ENCODE measurements around the gene UBE2I.
"Not testable (repeated sequence)": the region's sequence is repeated elsewhere in the genome, so short reads cannot be mapped to it uniquely, and the experiment has no call there.

UBE2I gene

DNA sequence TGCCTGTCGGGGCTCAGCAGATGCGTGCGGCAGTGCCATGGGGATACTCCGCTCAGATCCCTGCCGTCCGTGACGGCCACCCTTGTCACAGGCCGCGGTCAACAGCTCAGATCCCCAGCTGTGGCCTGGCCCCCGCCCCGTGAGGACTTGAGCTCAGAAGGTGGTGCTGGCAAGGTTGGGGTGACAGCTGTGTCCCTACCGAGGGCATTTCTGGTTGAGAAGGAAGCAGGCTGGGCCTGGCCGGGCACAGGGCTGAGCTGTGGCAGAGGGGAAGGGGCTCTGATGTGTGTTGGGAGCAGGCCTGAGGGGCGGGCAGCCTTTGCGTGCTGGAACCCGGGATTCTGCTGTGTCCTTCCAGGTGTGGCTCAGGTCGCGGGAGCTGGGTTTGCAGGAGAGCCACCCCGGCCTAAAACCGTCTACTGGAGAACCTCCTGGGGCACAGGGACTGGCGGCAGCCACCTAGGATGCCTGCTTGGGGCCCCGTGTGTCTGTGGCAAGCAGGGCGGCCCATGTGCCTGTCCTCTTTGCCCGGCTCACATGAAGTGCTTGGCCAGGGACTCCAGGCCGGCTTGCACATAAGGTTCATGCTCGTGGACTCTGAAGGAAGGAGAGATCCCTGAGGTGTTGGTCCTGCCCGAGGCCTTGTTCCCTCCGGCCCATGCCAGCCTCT is 5.1 kb downstream of the UBE2I start:
- no peak for DNase-seq

DNA sequence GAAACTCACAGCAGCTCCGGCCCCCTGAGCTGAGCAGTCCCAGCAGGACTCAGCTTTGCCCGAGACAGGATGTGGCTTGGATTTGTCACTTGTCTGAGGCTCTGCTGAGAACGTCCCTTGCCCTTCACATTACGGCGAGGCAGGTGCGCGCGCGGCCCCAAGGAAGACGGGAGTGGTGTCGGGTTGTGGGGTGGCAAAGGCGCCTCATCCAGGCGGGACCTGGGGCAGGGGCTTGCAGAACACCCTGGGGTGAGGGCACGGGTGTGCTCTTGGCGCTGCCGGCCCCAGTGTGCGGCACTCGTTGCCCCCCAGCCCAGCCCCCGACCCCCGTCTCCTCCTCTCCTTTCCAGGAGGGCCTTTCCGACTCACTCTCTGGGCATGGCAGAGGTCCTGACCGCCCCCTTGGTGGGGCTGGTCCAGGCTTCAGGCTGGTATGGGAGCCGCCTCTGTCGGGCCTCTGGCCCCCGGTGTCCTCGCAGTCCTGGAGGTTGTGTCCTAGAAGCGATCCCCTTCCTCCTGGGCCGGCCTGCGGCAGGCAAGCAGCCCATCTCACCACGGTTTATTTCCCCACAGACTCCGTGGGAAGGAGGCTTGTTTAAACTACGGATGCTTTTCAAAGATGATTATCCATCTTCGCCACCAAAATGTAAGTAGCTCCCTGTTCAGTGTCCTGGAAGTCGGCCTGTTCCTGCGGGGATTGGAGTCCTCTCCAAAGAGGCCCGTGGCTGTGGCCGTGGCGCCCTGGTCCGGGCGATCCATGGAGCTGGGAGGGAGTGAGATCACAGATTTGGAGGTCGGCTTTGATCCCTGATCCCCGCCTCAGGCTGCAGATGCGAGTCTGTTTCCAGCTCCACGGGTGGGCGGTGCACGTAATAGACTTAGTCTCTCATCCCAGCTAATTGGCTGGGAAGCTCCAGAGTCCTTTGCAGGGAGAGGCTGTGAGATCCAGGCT is 5.9 kb downstream of the UBE2I start:
- DNase-seq, result no peak

DNA sequence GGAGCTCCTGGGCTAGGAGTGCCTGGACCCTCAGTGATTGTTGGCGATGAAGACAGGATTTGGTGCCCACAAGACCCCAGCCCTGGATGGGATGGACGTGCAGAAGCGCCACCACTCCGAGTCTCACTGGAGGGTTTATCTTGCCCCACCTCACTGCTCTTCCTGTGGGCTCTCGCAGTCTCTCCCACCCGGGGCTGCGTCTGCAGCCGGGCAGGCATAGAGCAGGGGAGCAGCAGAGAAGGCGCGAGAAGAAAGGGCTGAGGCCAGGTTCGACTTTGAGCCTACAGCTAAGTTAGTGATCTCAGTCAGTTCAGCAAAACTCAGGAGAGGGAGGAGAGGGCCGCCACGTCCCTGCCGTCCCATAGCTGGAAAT is 6.6 kb downstream of the UBE2I start:
- DNase-seq, result no peak

DNA sequence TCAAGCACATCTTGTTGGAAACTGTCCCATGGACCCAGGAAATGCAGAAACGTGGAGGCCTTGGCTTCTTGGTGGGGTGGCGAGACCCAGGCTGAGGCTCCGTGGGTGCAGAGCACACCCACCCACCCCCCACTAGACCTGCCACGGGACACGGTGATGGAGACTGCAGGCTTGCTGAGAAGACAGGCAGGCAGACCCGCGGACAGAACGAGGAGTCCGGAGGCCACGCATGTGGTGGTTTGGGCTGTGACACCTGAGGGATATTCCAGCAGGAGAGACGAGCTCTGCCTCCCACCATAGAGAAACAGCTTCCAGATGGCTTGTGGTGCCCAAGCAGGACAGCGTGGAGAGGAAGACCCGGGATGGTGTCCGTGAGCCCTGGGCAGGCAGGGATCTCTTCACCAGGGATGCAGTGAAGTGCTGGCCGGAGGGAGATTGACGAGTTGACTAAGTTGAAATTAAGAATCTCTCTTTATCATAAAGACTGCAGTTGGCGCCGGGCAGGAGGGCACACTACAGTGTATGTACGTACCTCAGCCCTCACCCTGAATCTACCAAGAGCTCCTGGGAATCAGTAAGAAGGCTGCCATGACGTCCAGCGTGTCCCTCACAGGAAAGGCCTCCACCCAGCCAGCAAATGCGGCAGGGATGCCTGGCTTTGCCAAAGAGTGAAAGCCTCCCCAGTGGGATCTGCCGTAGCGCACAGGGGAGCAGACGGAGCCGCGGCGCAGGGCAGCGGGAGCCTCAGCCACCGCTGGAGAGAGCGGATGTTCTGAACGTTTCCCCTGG is 8.2 kb downstream of the UBE2I start:
- DNase-seq, result no peak

DNA sequence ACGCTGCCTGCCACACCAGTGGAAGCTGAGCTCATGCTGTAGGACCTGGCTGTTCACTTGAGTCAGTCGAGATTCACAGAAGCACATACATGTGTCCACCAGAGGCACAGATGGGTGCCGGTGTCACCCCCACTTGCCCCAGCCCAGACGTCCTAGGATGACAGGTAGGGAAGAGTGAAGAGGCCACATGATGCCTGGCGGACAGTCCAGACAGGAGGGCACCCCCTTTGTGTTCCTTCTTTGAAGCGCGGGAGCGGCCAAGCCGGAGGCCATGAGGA is 8.8 kb downstream of the UBE2I start:
- no peak for DNase-seq

DNA sequence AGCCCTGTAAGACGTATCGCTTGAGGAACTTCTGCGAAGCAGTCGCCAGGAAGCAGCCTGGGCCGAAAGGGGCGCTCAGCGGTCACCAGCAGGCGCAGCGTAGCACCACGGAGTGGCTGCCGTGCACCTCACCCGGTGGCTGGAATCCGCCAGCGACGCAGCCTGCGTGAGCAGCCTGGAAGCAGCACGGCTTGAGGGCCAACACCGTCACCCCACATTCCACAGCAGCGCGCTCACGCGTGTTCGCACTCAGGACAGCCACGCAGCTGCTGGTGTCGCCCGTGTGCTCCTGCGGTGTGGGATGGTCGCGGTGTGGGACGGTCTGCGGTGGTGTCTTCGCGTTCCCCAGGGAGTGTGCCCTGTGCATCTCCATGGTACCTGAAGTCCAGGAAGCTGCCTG is 9.6 kb downstream of the UBE2I start:
- DNase-seq, result no peak

DNA sequence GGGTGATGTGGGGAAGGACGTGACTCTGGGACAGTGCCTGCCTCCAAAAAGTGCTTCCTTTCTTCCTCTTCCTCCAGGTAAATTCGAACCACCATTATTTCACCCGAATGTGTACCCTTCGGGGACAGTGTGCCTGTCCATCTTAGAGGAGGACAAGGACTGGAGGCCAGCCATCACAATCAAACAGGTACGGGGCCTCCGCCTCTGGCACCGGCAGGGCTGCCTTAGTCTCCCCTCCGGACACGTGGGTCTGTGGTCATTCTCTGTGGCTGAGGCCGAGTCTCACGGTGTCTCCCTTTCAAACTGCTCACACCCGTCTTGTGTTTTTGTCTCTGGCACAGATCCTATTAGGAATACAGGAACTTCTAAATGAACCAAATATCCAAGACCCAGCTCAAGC is 10.7 kb downstream of the UBE2I start:
- no peak for DNase-seq

DNA sequence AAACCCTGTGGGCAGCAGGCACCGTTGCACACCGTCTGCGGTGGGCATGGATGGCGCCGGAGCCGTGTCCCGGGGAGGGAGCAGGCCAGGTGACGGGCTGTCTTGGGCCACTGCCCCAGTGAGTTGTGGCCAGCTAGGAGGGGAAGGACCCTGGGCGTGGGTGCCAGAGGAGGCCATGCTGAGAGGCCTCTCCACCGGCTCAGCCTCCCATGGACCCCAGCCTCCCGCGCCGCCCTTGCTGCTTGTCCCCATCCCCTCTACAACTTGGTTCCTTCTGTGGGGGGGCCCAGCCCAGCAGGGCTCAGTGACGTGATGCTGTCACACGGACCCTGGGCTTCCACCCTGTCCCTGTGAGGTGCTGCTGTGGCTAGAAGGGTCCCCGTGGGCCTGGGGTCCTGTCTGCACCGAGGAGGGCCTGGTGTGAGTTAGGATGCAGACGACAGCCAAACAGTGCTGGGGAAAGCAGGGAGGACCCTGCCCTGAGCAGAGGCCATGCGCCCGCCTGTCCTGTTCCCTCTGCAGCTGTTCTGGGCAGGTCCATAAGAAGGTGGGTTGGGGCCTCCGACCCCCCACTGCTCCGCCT is 11.3 kb downstream of the UBE2I start:
- no peak for DNase-seq

DNA sequence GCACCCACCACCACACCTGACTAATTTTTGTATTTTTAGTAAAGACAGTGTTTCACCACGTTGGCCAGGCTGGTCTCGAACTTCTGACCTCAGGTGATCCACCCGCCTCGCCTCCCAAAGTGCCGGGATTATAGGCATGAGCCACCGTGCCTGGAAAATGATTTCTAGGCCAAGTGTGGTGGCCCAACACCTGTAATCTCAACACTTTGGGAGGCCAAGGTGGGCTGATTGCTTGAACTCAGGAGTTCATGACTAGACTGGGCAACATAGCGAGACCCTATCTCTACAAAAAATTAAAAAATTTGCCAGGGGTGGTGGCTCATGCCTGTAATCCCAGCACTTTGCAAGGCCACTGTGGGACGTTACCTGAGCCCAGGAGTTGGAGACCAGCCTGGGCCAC is 13.0 kb downstream of the UBE2I start:
- DNase-seq, result no peak

DNA sequence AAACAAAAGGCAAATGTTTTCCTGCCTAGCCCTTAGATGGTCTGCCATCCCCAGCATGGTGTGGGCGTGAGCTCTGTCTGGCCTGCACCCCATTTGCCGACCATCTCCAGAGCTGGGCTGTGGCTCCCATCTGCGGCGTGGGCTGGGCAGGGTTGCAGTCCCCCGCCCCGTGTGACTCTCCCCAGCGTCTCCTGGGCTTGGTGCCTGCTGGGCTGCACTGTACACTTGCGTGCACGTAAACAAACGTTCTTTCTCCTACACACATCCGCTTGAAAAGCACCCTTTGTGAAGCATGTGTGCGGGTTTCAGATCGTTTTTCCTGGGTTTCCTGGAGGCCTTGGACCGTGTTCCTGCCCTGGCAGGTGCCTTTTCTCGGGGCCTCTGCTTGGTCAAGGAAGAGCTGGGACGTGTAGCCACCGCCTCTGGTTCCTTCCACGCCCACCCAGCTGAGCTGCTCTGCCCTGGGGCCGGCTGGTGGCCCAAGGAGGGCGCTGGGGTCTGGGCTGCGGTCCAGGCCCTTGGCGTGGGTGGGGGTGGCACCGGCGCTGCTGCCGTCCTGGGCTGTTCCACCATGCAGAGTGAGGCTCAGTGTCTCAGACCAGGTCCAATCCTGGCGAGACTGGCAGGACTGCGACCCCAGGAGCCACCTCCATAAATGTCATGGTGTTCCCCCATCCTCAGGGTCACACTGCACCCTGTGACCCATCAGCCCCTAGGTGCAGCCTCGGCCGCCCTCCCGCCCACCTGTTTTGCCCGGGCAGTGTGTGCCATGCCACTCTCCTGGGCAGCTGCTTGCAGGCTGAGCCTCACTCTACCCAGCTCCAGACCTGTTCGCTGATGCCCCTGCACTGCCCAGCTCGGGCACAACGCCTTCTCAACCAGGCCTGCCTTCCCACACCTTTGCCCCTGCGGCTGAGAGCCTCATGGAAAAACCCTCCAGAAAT is 14.1 kb downstream of the UBE2I start:
- DNase-seq, result no peak

DNA sequence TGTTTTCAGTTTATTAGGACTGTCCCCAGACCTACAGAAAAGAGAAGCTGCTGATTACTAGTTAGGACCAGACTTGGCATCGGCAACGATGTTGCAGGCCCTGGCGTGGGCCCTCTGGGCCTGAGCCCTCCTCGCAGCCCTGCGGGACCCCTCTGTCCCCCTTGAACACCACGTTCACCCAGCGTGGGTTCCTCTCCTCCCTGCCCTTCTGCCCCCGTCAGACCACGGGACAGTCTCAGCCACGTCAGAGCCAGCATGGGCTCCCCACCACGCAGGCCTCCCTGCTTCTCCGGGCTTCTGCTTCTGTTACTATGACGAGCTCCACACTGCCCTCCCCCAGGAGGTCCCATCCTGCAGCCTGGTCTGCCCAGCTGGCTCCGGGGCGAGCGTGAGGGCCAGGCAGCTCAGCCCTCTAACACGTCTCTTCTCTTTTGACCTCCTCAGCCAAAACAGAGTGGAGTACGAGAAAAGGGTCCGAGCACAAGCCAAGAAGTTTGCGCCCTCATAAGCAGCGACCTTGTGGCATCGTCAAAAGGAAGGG is 14.9 kb downstream of the UBE2I start:
- DNase-seq, result no peak

DNA sequence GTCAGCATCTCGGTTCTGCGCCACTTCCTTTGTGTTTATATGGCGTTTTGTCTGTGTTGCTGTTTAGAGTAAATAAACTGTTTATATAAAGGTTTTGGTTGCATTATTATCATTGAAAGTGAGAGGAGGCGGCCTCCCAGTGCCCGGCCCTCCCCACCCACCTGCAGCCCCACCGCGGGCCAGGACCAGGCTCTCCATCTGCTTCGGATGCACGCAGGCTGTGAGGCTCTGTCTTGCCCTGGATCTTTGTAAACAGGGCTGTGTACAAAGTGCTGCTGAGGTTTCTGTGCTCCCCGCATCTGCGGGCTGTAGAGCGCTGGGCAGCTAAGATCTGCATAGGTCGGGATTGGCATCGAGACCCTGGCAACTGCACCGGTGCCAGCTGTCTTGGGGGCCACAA is 15.8 kb downstream of the UBE2I start:
- DNase-seq, result no peak

DNA sequence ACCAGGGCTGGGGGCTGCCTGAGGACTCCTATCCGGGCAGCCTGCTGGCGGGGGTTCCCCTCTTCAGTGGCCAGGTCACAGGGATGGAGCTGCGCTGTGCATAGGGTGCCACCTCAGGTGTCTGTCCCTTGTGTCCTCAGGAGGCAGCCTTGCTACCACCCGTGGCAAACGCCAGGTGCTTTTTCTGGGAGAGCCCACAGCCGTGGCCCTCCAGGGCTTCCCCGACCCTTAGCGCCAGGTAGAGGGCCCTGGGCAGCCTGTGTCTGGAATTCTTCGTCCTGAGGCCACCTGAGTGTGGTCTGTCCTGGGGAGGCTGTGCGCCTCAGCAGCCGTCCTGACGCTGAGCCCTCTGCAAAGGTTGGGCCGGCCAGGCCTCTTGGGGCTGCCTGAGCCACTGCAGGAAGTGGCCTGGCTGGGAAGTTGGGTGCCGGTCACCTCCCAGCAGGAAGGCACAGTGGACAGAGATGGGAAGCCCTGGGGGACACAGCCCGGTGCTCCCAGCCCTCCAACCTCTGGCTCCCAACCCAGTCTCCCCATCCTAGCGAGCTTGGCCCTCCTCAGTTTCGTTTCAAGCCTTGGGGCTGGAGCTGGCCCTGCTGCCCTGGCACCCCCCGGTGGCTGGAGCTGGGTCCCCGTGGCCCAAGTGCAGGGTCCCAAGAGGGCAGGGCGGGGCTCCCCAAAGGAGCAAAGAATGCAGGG is 16.4 kb downstream of the UBE2I start:
- no peak for DNase-seq

DNA sequence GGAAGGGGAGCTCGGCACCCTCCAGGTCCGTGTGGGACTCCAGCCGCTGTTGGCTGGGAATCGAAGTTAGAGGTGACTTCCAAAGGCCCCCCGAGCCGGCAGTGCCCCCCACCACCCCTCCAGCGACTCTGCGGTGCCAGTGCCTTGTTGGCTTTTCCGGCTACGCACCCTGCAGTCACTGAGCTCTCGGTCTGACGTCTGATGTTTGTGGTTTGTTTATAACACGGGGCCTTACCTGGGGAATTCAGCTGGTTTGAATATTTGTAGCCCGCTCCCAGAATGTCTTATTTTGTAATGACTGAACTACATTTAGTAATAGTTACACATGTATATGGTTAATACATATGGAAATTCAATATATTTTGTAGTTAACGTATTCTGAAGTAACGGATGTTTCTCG is 17.0 kb downstream of the UBE2I start:
- no peak for DNase-seq

DNA sequence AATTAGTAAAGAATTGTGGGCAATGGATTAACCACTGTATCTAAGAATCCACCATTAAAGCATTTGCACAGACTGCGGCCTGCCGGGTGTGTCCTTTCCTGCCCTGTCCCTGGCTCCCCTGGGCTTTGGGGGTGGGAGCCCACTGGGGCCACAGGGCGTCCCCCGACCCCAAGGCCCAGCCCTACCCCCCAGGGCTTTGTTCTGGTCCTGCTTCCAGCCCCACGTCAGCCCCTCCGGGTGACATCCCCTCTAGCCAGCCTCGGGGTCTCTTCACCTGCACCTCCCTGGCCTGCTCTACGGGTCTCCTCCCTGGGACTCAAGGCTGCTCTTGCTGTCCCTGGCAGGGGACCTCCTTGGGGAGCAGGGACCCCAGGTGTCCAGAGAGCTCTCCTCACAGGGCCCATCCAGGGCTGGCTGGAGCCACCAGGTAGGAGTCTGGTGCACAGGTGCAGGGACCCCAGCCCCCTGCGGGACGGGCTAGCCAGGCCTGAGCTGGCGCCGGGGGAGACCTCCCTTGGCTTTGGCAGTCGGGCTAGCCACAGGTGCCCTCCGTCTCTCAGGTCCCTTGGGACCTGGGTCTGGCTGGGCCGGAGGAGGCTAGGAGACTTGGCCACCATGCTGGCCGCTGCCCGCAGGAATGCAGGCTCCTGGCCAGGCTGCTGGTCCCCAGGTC is 17.6 kb downstream of the UBE2I start:
- DNase-seq, result no peak

DNA sequence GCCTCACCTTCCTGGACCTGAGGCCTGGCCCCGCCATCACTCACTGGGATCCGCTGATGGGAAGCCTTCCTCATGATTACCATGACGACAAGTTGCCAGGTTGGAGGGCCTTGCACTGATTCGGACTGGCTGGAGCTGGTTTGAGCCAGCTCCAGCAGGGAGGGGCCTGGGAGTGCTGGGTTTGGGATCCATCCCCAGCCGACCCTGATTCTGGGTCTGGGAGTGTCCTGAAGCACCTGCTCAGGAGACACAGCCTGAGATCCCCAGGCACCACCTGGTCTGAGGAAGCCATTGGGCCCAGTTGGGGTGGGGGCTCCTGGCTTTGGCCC is 18.1 kb downstream of the UBE2I start:
- no peak for DNase-seq

DNA sequence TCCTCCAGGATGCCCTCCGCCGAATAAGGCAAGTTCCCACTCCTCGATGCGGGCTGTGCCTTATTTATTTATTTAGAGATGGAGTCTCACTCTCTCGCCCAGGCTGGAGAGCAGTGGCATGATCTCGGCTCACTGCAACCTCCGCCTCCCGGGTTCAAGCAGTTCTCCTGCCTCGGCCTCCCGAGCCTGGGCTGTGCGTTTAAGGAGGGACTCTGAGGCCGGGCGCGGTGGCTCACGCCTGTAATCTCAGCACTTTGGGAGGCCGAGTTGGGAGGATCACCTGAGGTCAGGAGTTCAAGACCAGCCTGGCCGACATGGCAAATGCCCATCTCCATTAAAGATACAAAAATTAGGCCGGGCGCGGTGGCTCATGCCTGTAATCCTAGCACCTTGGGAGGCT is 18.7 kb downstream of the UBE2I start:
- not testable (repeated sequence) for DNase-seq

DNA sequence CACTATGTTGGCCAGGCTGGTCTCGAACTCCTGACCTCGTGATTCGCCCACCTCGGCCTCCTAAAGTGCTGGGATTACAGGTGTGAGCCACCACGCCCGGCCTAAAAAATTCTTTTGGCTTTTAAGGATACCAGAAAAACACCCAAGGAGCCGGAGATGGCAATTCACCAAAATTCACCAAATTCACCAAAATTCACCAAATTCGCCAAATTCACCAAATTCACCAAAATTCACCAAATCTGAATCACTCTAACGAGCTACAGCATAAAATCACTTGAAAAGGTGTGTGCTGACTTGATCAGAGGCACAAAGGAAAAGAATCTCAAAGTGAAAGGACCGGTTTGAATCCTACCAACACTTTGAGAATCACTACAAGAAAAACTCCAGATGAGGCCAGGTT is 19.5 kb downstream of the UBE2I start:
- not testable (repeated sequence) for DNase-seq

DNA sequence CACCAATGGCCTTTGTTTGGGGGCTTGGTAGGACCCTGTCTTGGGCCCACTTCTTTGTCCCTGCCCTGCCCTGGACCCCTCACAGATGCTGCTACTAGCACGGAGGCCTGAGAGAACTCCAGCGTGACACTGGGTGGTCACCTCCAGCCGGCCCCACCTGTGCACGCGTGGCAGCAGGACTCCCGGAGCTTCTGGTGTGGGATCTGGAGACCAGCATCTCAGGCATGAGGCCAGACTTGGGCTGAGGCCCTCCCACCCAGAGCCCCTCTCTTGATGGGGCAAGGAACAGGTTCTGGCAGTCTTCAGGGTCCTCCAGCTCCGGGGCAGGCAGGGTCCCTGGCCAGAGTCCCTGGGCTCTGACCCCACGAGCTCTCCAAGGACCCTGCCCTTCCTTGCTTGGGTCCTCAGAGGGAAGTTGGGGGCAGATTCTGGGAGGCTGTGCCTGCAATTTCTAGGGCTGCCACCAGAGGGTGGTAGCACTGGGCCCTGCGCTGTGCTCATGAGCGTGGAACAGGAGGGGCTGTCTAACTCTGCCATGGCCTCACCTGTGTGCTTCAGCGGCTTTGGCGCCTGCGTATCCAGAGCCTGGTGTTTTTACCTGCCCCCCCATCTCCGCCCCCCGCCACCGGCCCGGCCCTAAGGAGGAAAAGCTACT is 21.0 kb downstream of the UBE2I start:
- DNase-seq, result peak; percentile 62

DNA sequence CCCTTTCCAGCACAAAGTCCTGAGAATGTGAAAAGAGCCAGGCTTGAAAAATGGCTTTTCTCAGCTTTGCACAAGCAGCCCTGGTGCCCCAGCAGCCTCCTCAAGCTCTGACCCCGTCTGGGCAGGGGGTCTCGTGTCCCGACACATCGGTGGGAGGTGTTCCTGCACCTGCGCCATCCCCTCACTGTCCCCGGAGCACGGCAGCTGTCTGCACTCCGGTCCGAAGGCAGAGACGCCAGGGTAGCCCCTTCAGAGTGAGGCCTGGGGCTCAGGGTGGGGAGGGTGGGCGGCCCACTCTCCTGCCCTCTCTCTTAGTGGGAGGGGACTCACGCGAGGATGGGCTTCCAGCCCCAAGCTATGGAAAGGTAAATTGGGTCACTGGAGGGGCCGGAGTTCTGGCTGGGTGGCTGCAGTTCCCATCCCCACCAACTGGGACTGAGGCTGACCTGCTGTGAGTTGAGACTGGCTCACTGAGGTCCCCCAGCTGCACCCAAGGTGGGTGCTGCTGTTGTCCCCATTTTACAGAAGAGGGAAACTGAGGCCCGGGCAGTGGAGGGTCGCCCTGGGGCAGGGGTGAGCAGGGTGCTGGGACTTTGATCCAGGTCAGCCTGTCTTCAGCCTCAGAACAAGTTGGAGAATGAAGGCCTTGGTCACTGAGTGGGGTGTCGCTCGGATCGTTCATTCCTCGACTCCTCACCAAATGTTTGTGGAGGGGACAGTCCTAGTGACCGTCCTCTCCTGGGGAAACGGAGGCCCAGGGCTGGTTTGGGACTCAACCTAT is 21.7 kb downstream of the UBE2I start:
- no peak for DNase-seq
